Peyer's patch (tissue), 4 donors: ENCODE data around the gene DPP9.

ENCODE experiments used
- CTCF ChIP-seq, 6 experiments: fragments of 450-650 bp in 4 of 6; fragments of 200-600 bp in 2 of 6; sonication (generic) in 1 of 6; IDR thresholded peaks; one replicate each; pipeline ENCODE4 v1.5.1; 2017 to 2019; ENCODE audit warnings: antibody characterized with exemption in 6 of 6, mild to moderate bottlenecking in 3 of 6, moderate library complexity in 1 of 6
- POLR2A ChIP-seq, 2 donors: fragments of 450-650 bp; IDR thresholded peaks; one replicate each; pipeline ENCODE4 v1.5.1; 2017; ENCODE audit warnings: antibody characterized with exemption in 2 of 2, mild to moderate bottlenecking in 2 of 2, moderate library complexity in 2 of 2

DNA sequence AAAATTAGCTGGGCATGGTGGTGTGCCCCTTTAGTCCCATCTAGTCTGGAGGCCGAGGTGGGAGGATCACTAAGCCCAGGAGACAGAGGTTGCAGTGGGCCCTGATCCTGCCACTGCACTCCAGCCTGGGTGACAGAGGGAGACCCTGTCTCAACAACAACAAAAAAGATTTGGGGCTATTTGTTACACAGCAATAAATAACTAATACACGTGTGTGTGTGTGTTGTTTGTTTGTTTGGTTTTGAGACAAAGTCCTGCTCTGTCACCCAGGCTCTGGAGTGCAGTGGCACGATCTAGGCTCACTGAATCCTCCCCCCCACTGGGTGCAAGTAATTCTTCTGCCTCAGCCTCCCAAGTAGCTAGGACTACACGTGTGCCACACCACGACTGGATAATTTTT is 35.0 kb upstream of the DPP9 start:
- TF ChIP-seq CTCF (IDR thresholded peaks at IDR 0.05): no peak
- TF ChIP-seq POLR2A (IDR thresholded peaks at IDR 0.05): no peak
